Kidney epithelial cell (primary cell): ENCODE data around the gene TMEM169. TPM values are rescaled to one million over a fixed set of nuclear protein-coding genes. Genes with fewer than 3 reads are reported as not detected.

Experiments
- DNase-seq: peaks from one replicate; pipeline ENCODE4 v3.0.0-alpha.2; 2010; ENCODE audit warnings: low read depth
- H3K27me3 ChIP-seq: 2 replicates; pipeline ENCODE4 v1.6.0; 2011; ENCODE audit warnings: low read length; ENCODE audit not compliant: control insufficient read depth, insufficient read depth
- H3K36me3 ChIP-seq: 2 replicates; pipeline ENCODE4 v1.5.1; 2011; ENCODE audit warnings: low read length; ENCODE audit not compliant: control insufficient read depth, insufficient read depth
- H3K4me3 ChIP-seq: 2 replicates; pipeline ENCODE4 v1.5.1; 2011; ENCODE audit warnings: low read depth, mild to moderate bottlenecking, control low read depth, low read length
- total RNA-seq: library from RNA; depleted of rRNA; stranded (reverse); fragments of >200 nt; gene quantifications from 2 replicates; pipeline ENCODE4 v1.2.3, GENCODE V29; 2015
- TF ChIP-seq, protein P1 (sequence below): IDR thresholded peaks from 2 replicates; pipeline ENCODE4 v1.5.1; 2011; ENCODE audit warnings: mild to moderate bottlenecking, moderate library complexity, low read length, control low read depth, inconsistent platforms; ENCODE audit not compliant: insufficient read depth, poor library complexity, severe bottlenecking

Gene TMEM169
- total RNA-seq, 1 donor from 2014 or later: 4.6 TPM

DNA sequence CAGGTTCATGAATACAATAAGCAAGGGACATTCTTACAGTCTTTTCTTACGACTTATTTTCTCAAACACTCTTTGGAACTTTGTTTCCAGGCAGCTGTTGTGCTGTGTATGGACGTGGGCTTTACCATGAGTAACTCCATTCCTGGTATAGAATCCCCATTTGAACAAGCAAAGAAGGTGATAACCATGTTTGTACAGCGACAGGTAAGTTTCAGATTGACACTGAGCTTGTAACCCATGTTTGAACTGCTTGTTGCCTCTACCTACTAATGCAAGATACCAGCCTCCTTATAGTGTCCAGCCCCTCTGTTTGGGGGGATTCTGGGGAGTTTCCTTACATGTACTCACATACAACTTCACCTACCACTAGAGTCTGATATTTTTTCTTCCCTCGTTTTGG is 31.2 kb downstream of the TMEM169 start:
- TF ChIP-seq, protein P1, sequence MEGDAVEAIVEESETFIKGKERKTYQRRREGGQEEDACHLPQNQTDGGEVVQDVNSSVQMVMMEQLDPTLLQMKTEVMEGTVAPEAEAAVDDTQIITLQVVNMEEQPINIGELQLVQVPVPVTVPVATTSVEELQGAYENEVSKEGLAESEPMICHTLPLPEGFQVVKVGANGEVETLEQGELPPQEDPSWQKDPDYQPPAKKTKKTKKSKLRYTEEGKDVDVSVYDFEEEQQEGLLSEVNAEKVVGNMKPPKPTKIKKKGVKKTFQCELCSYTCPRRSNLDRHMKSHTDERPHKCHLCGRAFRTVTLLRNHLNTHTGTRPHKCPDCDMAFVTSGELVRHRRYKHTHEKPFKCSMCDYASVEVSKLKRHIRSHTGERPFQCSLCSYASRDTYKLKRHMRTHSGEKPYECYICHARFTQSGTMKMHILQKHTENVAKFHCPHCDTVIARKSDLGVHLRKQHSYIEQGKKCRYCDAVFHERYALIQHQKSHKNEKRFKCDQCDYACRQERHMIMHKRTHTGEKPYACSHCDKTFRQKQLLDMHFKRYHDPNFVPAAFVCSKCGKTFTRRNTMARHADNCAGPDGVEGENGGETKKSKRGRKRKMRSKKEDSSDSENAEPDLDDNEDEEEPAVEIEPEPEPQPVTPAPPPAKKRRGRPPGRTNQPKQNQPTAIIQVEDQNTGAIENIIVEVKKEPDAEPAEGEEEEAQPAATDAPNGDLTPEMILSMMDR: no peak
- Histone ChIP-seq H3K4me3 (no peak overlapping the region), H3K27me3 (no peaks in the 10 kb centered on the region), H3K36me3 (peaks cover 2% of the 10 kb centered on the region)
- no peak for DNase-seq

- TF ChIP-seq, protein P1: no peak
- Histone ChIP-seq H3K36me3 (peaks cover 2% of the 10 kb centered on the region), H3K27me3 (no peaks in the 10 kb centered on the region), H3K4me3 (no peak overlapping the region)
- no peak for DNase-seq
Observed at GRCh38 chr2:216113572-216113971, 31.9 kb downstream of the TMEM169 start.

DNA sequence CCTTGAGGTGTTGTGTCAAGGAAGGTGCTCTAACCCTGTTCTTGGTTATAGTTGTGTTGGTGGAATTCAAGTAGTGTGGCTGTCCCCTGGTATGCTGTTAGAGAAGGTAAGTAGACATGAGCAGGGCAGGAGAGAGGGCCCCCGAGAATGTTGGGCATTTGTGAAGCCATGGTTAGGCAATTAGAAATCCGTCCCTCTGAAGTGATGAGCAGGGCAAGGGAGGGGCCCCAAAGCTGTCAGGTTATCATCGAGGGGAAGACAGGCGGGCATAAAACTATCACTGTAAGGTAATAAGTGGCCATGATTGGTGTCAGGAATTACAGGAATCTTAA is 32.6 kb downstream of the TMEM169 start:
- DNase-seq: no peak
- TF ChIP-seq, protein P1: no peak
- Histone ChIP-seq H3K4me3 (no peak overlapping the region), H3K27me3 (no peaks in the 10 kb centered on the region), H3K36me3 (peaks cover 2% of the 10 kb centered on the region)

GRCh38 chr2:216114714-216115531 is 33.2 kb downstream of the TMEM169 start:
- TF ChIP-seq, protein P1: peak; percentile 83
- peaks cover 2% of the 10 kb centered on the region for H3K36me3 ChIP-seq

DNA sequence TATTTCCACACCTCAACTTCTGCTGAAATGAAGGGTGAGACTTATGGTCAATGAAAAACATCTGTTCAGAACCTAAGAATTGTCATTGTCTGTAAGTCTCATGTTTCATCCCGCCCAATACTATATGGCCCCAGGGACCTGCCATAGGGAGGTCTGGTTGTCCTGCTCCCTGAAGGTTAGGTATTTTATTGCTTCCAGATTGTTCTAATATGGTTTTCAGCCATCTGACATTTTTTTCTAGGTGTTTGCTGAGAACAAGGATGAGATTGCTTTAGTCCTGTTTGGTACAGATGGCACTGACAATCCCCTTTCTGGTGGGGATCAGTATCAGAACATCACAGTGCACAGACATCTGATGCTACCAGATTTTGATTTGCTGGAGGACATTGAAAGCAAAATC is 34.7 kb downstream of the TMEM169 start:
- no peak for DNase-seq
- peaks cover 2% of the 10 kb centered on the region for H3K36me3 ChIP-seq
- TF ChIP-seq, protein P1: no peak
- no peaks in the 10 kb centered on the region for H3K27me3 ChIP-seq
- no peak overlapping the region for H3K4me3 ChIP-seq

More at GRCh38 chr2:216114714-216115531, 33.2 kb downstream of the TMEM169 start:
- peak; percentile 95 for DNase-seq
- H3K4me3 ChIP-seq: peak overlapping the region; percentile 30
- no peaks in the 10 kb centered on the region for H3K27me3 ChIP-seq
